ENCODE data around the gene GPR65. TPM values are rescaled to one million over a fixed set of nuclear protein-coding genes. Genes with fewer than 3 reads are reported as not detected.

GPR65 gene
- total and polyA plus RNA-seq, 10 of the 15 experiments (the other 5 are each of a cell fraction or from before 2014, with no cell fraction given) = 4.4 to 14.7 (median 9.4) TPM

GRCh38 chr14:88007608-88008007, 2.7 kb downstream of the GPR65 start:
- Histone ChIP-seq H3K4me1 (ENCODE audit: control insufficient read depth, insufficient read depth, low read length) (peaks cover 10% of the 10 kb centered on the region), H3K27me3 (replicated peaks in 1 of 2; ENCODE audit: control insufficient read depth in 2 of 2, insufficient read depth in 2 of 2, low read length in 1 of 2) (no peaks in the 10 kb centered on the region), H3K9ac (ENCODE audit: control insufficient read depth, insufficient read depth, low read length) (no peak overlapping the region), H3K27ac (ENCODE audit: control insufficient read depth, insufficient read depth) (no peak overlapping the region), H3K4me2 (ENCODE audit: control insufficient read depth, insufficient read depth) (0 out of 2 replicates have a peak overlapping the region, but pooled peaks have one; percentile 60), H4K20me1 (ENCODE audit: control insufficient read depth, insufficient read depth) (no peaks in the 10 kb centered on the region), H3K79me2 (ENCODE audit: control insufficient read depth, insufficient read depth, low read length) (peaks cover 45% of the 10 kb centered on the region), H3K9me3 (replicated peaks; ENCODE audit: control insufficient read depth, insufficient read depth, low read length) (no peaks in the 10 kb centered on the region), H3K36me3 (ENCODE audit: control insufficient read depth in 2 of 2, insufficient read depth in 2 of 2, low read length in 1 of 2) (no peaks in the 10 kb centered on the region; a peak in 1 of 4 replicates), H3K4me3 (no peak overlapping the region), H2AFZ (ENCODE audit: control insufficient read depth, low read depth, low read length) (no peak overlapping the region)
- RAD21 ChIA-PET (ENCODE audit: unreplicated experiment) = interaction anchor here (6.3 kb wide), 1 partner anchor 14 kb away, joined by 107 read pairs; the partner anchor contains the start of gene GALC
- intact Hi-C loops (cut with micrococcal nuclease; ENCODE audit: unreplicated experiment) (loop anchor here (2.0 kb wide), 1 partner anchor 63 kb away; no protein-coding TSS in a partner anchor), in situ Hi-C loops (cut with MboI) (no loop called here)
- CTCF ChIA-PET = interaction anchor here (1.3 to 1.9 kb wide), 3 partner anchors 10 to 61 kb away, joined by 5 to 14 read pairs (median 8); no protein-coding TSS in a partner anchor
- DNase-seq (ENCODE audit: low read depth, low spot score) = no peak
- TF ChIP-seq SUPT20H (IDR thresholded peaks at IDR 0.05; ENCODE audit: borderline replicate concordance, control insufficient read depth, low read depth, low read length) = no peak
- TF ChIP-seq ATF7 (IDR thresholded peaks at IDR 0.05; ENCODE audit: low read depth) = 0 out of 2 replicates have a peak, but pooled peaks have one; percentile 41
- TF ChIP-seq SKIL (IDR thresholded peaks at IDR 0.05; ENCODE audit: low read depth, poor library complexity, severe bottlenecking) = peak; percentile 20
- ATAC-seq = no peak
- no peak for FAIRE-seq
- POLR2A ChIA-PET = interaction anchor here (0.6 to 10.0 kb wide), 3 partner anchors 10 to 14 kb away, joined by 4 to 122 read pairs (median 11); partner anchors contain the start of gene GALC
- 92% methylated on average over 1 of the region's 1 CpG for WGBS (ENCODE audit: insufficient coverage, insufficient replicate concordance, low lambda C conversion rate, missing lambda C conversion rate)
- no TSS peak for BruUV-seq (replicated peaks)
- SMC1A ChIA-PET (ENCODE audit: uncharacterized antibody, unreplicated experiment) = interaction anchor here (0.6 to 9.7 kb wide), 4 partner anchors 8 to 69 kb away, joined by 3 to 158 read pairs (median 16); partner anchors contain the start of gene GALC

Data from GM12878 (cell line).